ENCODE results near the gene PTH2.

PTH2 gene

GRCh38 chr19:49435670-49436069 is 12.4 kb upstream of the PTH2 start:
- no peak overlapping the region for H3K4me3 ChIP-seq (ENCODE audit: low read depth, low read length)
- TF ChIP-seq MYC (IDR thresholded peaks at IDR 0.05; ENCODE audit: low read depth, low read length), result no peak
- no peak for TF ChIP-seq POLR2A (IDR thresholded peaks at IDR 0.05; ENCODE audit: extremely low read depth, insufficient read length)
- no peak for TF ChIP-seq MAX (IDR thresholded peaks at IDR 0.05; ENCODE audit: low read depth, low read length)
- TF ChIP-seq CTCF (IDR thresholded peaks at IDR 0.05; ENCODE audit: low read depth, low read length), result no peak
- DNase-seq (ENCODE audit: low read depth), result no peak

- no peak for TF ChIP-seq POLR2A (IDR thresholded peaks at IDR 0.05; ENCODE audit: extremely low read depth, insufficient read length)
- no peak for TF ChIP-seq CTCF (IDR thresholded peaks at IDR 0.05; ENCODE audit: low read depth, low read length)
- TF ChIP-seq MAX (IDR thresholded peaks at IDR 0.05; ENCODE audit: low read depth, low read length), result no peak
- TF ChIP-seq MYC (IDR thresholded peaks at IDR 0.05; ENCODE audit: low read depth, low read length), result no peak
Measured at GRCh38 chr19:49434907-49435583, 11.8 kb upstream of the PTH2 start.

GRCh38 chr19:49433240-49433901 is 10.1 kb upstream of the PTH2 start:
- no peak overlapping the region for H3K4me3 ChIP-seq (ENCODE audit: low read depth, low read length)
- no peak for DNase-seq (ENCODE audit: low read depth)

More at GRCh38 chr19:49434907-49435583, 11.8 kb upstream of the PTH2 start:
- DNase-seq (ENCODE audit: low read depth), result no peak
- no peak overlapping the region for H3K4me3 ChIP-seq (ENCODE audit: low read depth, low read length)

GRCh38 chr19:49432141-49433073 is 9.2 kb upstream of the PTH2 start:
- no peak for TF ChIP-seq MYC (IDR thresholded peaks at IDR 0.05; ENCODE audit: low read depth, low read length)
- no peak for TF ChIP-seq CTCF (IDR thresholded peaks at IDR 0.05; ENCODE audit: low read depth, low read length)
- no peak for TF ChIP-seq MAX (IDR thresholded peaks at IDR 0.05; ENCODE audit: low read depth, low read length)
- no peak for TF ChIP-seq POLR2A (IDR thresholded peaks at IDR 0.05; ENCODE audit: extremely low read depth, insufficient read length)
- no peak overlapping the region for H3K4me3 ChIP-seq (ENCODE audit: low read depth, low read length)
- no peak for DNase-seq (ENCODE audit: low read depth)

More at GRCh38 chr19:49433240-49433901, 10.1 kb upstream of the PTH2 start:
- TF ChIP-seq MAX (IDR thresholded peaks at IDR 0.05; ENCODE audit: low read depth, low read length) (no peak), MYC (IDR thresholded peaks at IDR 0.05; ENCODE audit: low read depth, low read length) (no peak), CTCF (IDR thresholded peaks at IDR 0.05; ENCODE audit: low read depth, low read length) (no peak), POLR2A (IDR thresholded peaks at IDR 0.05; ENCODE audit: extremely low read depth, insufficient read length) (no peak)

GRCh38 chr19:49431330-49431749 is 8.1 kb upstream of the PTH2 start:
- no peak for DNase-seq (ENCODE audit: low read depth)
- H3K4me3 ChIP-seq (ENCODE audit: low read depth, low read length), result no peak overlapping the region
- TF ChIP-seq MYC (IDR thresholded peaks at IDR 0.05; ENCODE audit: low read depth, low read length) (no peak), MAX (IDR thresholded peaks at IDR 0.05; ENCODE audit: low read depth, low read length) (no peak)
